ENCODE data around the gene PIK3R5.

GRCh38 chr17:8888704-8889302, 76.7 kb downstream of the PIK3R5 start:
- TF ChIP-seq EP300 (IDR thresholded peaks at IDR 0.05; ENCODE audit: borderline replicate concordance) (no peak), MAX (IDR thresholded peaks at IDR 0.05) (no peak), RAD21 (IDR thresholded peaks at IDR 0.05; ENCODE audit: low read depth) (no peak), REST (IDR thresholded peaks at IDR 0.05; ENCODE audit: low read depth) (no peak), USF1 (IDR thresholded peaks at IDR 0.05) (no peak), YY1 (IDR thresholded peaks at IDR 0.05; ENCODE audit: low read depth) (no peak), CEBPB (IDR thresholded peaks at IDR 0.05) (no peak), CREB1 (IDR thresholded peaks at IDR 0.05; ENCODE audit: low read depth) (no peak), FOXM1 (IDR thresholded peaks at IDR 0.05; ENCODE audit: borderline replicate concordance, low read depth) (no peak), TEAD4 (IDR thresholded peaks at IDR 0.05) (no peak), ZBTB7A (IDR thresholded peaks at IDR 0.05; ENCODE audit: low read depth) (no peak), EGR1 (IDR thresholded peaks at IDR 0.05) (no peak), TCF12 (IDR thresholded peaks at IDR 0.05; ENCODE audit: low read depth) (no peak), NFIC (IDR thresholded peaks at IDR 0.05) (no peak)

All from Ishikawa (cell line).